ENCODE measurements around the gene HSPD1.

DNA sequence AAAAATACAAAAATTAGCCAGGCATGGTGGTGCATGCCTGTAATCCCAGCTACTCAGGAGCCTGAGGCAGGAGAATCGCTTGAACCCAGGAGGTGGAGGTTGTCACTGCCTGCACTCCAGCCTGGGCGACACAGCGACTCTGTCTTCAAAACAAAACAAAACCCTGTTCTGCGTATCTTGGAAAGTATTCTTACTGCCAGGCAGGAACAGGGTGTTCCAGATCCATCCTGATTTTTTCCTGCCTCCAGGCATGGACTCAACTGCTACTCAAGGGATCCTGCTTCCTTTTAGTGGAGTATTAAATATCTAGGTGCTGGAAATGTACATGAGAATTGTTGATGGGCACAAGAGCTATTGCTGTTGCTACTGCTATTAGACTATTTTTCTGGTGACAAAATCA lies 12.3 kb downstream of the HSPD1 start:
- no peak for TF ChIP-seq GATA2 (IDR thresholded peaks at IDR 0.05; ENCODE audit: low read depth, low read length)
- TF ChIP-seq GATA3 (IDR thresholded peaks at IDR 0.05; ENCODE audit: low read depth, low read length): no peak
